ENCODE measurements around the gene FBXL4.

The FBXL4 gene

GRCh38 chr6:98905759-98906158, 42.0 kb downstream of the FBXL4 start:
- no peak for DNase-seq (ENCODE audit: low read depth)
- TF ChIP-seq CTCF (conservative IDR thresholded peaks at IDR 0.05; ENCODE audit: control insufficient read depth, insufficient read depth, low read depth, low read length): no peak
- H3K4me3 ChIP-seq (ENCODE audit: control insufficient read depth, low read depth, low read length): no peak overlapping the region

DNA sequence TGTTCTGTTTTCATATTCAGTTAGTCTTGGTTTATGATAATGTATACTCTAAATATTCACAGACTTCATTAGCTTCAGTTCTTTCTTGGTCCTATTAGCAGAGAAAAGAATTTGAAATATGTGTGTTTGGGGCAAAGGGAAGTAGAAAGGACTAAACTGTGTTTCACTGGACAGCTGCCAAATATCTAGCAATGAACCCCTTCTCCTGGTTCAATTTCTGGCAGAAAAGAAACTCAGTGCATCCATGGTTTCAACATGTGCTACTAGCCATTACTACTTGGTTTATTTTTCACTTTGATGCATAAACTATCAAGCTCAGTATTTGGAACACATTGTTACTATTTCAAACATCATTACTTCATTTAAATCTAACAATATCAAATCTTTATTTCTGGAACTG, 43.6 kb downstream of the FBXL4 start:
- DNase-seq (ENCODE audit: low read depth): no peak
- H3K4me3 ChIP-seq (ENCODE audit: control insufficient read depth, low read depth, low read length): no peak overlapping the region
- TF ChIP-seq CTCF (conservative IDR thresholded peaks at IDR 0.05; ENCODE audit: control insufficient read depth, insufficient read depth, low read depth, low read length): no peak

DNA sequence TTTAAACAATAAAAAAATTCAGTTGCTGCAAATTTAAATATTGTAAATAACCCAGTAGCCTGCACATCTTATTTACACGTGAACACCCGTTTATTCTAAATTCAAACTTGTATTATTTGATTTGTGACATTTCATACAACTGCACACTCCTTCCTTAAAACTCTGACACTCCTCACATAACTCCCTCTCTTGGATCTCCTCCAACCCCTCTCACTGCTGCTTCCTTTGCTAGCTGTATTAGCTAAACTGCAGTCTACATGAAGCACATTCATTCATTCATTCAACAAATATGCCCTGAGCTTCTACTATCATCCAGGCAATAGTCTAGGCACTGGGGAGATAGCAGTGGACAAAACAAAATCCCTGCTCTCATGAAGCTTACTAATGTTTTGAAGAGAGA, 47.0 kb downstream of the FBXL4 start:
- H3K4me3 ChIP-seq (ENCODE audit: control insufficient read depth, low read depth, low read length): no peak overlapping the region
- TF ChIP-seq CTCF (conservative IDR thresholded peaks at IDR 0.05; ENCODE audit: control insufficient read depth, insufficient read depth, low read depth, low read length): no peak
- no peak for DNase-seq (ENCODE audit: low read depth)

- TF ChIP-seq CTCF (conservative IDR thresholded peaks at IDR 0.05; ENCODE audit: control insufficient read depth, insufficient read depth, low read depth, low read length): no peak
- DNase-seq (ENCODE audit: low read depth): peak; percentile 31
- H3K4me3 ChIP-seq (ENCODE audit: control insufficient read depth, low read depth, low read length): no peak overlapping the region
These were observed 52.9 kb downstream of the FBXL4 start for GRCh38 chr6:98894810-98895209.

DNA sequence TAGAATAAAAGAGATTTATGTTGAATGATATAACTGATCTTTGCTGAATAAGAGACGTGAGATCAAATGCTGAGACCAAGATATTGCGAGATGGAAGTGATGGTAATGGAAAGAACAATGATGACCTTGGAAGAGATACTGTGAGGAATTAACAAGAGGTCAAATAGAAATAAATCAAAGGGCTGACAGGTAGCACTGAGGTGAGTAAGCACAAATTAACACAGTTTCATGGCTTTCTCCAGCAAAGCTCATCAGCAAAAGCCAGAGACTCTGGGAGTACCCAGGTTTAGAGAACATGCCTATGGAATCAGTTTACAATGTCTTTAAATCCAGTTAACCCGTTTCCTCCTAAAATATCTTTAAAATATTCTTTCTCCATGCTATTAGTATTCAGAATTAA, 60.1 kb downstream of the FBXL4 start:
- no peak overlapping the region for H3K4me3 ChIP-seq (ENCODE audit: control insufficient read depth, low read depth, low read length)
- no peak for DNase-seq (ENCODE audit: low read depth)
- no peak for TF ChIP-seq CTCF (conservative IDR thresholded peaks at IDR 0.05; ENCODE audit: control insufficient read depth, insufficient read depth, low read depth, low read length)

GRCh38 chr6:98885330-98885729, 62.4 kb downstream of the FBXL4 start:
- TF ChIP-seq CTCF (conservative IDR thresholded peaks at IDR 0.05; ENCODE audit: control insufficient read depth, insufficient read depth, low read depth, low read length): no peak

DNA sequence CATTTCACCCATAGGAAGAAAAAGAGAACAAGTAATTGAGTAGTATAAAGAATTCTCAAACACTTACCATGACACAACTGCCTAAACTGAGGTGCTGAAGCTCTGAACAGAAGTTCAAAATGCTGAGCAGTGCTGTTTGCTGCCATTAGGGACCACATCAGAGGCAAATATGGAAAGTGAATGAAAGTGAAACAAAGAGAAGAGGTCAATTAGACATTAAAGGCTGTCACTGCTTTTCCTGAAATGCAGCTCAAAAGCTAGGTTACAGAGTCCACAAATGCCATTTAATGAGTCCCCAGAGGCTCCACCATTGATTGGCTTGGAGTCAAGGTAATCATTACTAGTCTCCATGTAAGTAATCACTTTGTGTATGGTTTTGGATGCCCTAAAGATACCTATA, 67.3 kb downstream of the FBXL4 start:
- DNase-seq (ENCODE audit: low read depth): no peak
- TF ChIP-seq CTCF (conservative IDR thresholded peaks at IDR 0.05; ENCODE audit: control insufficient read depth, insufficient read depth, low read depth, low read length): no peak

More at GRCh38 chr6:98885330-98885729, 62.4 kb downstream of the FBXL4 start:
- no peak for DNase-seq (ENCODE audit: low read depth)
- H3K4me3 ChIP-seq (ENCODE audit: control insufficient read depth, low read depth, low read length): no peak overlapping the region

More for the DNA sequence above, 67.3 kb downstream of the FBXL4 start:
- no peak overlapping the region for H3K4me3 ChIP-seq (ENCODE audit: control insufficient read depth, low read depth, low read length)
